ENCODE measurements around the gene RALGAPB. TPM values are rescaled to one million over a fixed set of nuclear protein-coding genes. Genes with fewer than 3 reads are reported as not detected.

RALGAPB gene
- total and polyA plus RNA-seq, 2 of the 13 experiments (the other 11 are each of a cell fraction or from before 2014, with no cell fraction given), result 17.6 to 30.6 TPM

DNA sequence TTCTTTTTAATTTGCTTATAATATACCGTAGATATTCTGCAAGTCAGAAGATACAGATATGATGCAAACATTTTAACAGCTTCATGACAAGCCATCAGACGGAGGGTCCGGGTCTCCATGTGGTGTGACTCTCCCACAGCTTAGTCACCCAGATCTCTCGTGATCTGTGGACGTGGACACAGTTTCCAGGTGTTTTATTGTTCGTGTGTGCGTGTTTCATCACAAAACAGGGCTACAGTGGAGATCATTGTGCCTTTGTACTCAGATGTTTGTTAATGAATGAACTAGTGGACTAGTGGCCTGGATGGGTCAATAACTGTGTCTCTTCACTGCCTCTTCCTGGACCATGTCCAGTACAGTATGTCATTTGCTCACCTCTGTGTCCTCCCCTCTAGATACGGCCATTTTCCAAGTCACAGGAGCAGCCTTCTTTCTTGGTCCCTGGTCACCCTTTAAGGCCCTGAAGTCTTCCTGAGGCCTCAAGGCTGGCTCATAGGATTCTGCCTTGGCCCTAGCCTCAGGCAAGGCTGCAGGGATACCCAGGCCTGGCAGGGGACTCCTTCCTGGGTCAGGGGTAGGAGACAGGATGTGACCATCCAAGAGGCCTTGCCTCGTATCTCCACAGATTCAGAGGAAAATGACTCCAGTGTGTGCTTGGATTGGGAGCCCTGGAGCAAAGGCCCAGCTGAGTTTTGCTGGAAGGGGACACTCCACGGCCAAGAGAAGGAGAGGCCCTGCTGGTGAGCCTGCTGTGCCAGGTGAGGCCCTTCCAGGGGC is 112.9 kb downstream of the RALGAPB start (continued):
- TF ChIP-seq, protein P1, sequence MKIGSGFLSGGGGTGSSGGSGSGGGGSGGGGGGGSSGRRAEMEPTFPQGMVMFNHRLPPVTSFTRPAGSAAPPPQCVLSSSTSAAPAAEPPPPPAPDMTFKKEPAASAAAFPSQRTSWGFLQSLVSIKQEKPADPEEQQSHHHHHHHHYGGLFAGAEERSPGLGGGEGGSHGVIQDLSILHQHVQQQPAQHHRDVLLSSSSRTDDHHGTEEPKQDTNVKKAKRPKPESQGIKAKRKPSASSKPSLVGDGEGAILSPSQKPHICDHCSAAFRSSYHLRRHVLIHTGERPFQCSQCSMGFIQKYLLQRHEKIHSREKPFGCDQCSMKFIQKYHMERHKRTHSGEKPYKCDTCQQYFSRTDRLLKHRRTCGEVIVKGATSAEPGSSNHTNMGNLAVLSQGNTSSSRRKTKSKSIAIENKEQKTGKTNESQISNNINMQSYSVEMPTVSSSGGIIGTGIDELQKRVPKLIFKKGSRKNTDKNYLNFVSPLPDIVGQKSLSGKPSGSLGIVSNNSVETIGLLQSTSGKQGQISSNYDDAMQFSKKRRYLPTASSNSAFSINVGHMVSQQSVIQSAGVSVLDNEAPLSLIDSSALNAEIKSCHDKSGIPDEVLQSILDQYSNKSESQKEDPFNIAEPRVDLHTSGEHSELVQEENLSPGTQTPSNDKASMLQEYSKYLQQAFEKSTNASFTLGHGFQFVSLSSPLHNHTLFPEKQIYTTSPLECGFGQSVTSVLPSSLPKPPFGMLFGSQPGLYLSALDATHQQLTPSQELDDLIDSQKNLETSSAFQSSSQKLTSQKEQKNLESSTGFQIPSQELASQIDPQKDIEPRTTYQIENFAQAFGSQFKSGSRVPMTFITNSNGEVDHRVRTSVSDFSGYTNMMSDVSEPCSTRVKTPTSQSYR (CRISPR knock-in tag; IDR thresholded peaks at IDR 0.05; ENCODE audit: borderline replicate concordance), result peak; percentile 66
- TF ChIP-seq ZNF768 (CRISPR knock-in tag; IDR thresholded peaks at IDR 0.05), result peak; percentile 65; the same call in 1 of the 2 replicates
- TF ChIP-seq, protein P2, sequence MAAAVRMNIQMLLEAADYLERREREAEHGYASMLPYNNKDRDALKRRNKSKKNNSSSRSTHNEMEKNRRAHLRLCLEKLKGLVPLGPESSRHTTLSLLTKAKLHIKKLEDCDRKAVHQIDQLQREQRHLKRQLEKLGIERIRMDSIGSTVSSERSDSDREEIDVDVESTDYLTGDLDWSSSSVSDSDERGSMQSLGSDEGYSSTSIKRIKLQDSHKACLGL (CRISPR knock-in tag; IDR thresholded peaks at IDR 0.05), result no peak
- TF ChIP-seq PAWR (CRISPR knock-in tag; IDR thresholded peaks at IDR 0.05; ENCODE audit: borderline replicate concordance), result no peak
- TF ChIP-seq ZFP82 (CRISPR knock-in tag; IDR thresholded peaks at IDR 0.05; ENCODE audit: borderline replicate concordance), result 0 out of 2 replicates have a peak, but pooled peaks have one; percentile 53
- 0 out of 2 replicates have a peak, but pooled peaks have one; percentile 44 for TF ChIP-seq MXD4 (CRISPR knock-in tag; IDR thresholded peaks at IDR 0.05)
- TF ChIP-seq ZNF570 (CRISPR knock-in tag; IDR thresholded peaks at IDR 0.05; ENCODE audit: borderline replicate concordance), result no peak
- TF ChIP-seq MED13 (CRISPR knock-in tag; IDR thresholded peaks at IDR 0.05), result no peak
- no peak for TF ChIP-seq AGO2 (optimal IDR thresholded peaks at IDR 0.05; ENCODE audit: low read depth, low read length)
- TF ChIP-seq, protein P3, sequence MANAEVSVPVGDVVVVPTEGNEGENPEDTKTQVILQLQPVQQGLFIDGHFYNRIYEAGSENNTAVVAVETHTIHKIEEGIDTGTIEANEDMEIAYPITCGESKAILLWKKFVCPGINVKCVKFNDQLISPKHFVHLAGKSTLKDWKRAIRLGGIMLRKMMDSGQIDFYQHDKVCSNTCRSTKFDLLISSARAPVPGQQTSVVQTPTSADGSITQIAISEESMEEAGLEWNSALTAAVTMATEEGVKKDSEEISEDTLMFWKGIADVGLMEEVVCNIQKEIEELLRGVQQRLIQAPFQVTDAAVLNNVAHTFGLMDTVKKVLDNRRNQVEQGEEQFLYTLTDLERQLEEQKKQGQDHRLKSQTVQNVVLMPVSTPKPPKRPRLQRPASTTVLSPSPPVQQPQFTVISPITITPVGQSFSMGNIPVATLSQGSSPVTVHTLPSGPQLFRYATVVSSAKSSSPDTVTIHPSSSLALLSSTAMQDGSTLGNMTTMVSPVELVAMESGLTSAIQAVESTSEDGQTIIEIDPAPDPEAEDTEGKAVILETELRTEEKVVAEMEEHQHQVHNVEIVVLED (CRISPR knock-in tag; IDR thresholded peaks at IDR 0.05; ENCODE audit: borderline replicate concordance), result peak; percentile 66; the same call in 1 of the 2 replicates
- TF ChIP-seq ZNF615 (CRISPR knock-in tag; IDR thresholded peaks at IDR 0.05; ENCODE audit: borderline replicate concordance), result no peak
- peak; percentile 71 for TF ChIP-seq PPARG (CRISPR knock-in tag; conservative IDR thresholded peaks at IDR 0.05)
- TF ChIP-seq SP1 (IDR thresholded peaks at IDR 0.05), result no peak
- TF ChIP-seq SP1 (CRISPR knock-in tag; IDR thresholded peaks at IDR 0.05), result 0 out of 2 replicates have a peak, but pooled peaks have one; percentile 17
- TF ChIP-seq NPAS2 (CRISPR knock-in tag; IDR thresholded peaks at IDR 0.05; ENCODE audit: borderline replicate concordance), result no peak
- TF ChIP-seq ZNF501 (CRISPR knock-in tag; IDR thresholded peaks at IDR 0.05), result peak; percentile 87
- TF ChIP-seq DNMT3B (CRISPR knock-in tag; conservative IDR thresholded peaks at IDR 0.05), result no peak
- TF ChIP-seq, protein P4, sequence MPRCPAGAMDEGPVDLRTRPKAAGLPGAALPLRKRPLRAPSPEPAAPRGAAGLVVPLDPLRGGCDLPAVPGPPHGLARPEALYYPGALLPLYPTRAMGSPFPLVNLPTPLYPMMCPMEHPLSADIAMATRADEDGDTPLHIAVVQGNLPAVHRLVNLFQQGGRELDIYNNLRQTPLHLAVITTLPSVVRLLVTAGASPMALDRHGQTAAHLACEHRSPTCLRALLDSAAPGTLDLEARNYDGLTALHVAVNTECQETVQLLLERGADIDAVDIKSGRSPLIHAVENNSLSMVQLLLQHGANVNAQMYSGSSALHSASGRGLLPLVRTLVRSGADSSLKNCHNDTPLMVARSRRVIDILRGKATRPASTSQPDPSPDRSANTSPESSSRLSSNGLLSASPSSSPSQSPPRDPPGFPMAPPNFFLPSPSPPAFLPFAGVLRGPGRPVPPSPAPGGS (CRISPR knock-in tag; IDR thresholded peaks at IDR 0.05), result peak; percentile 86
- TF ChIP-seq RXRA (CRISPR knock-in tag; IDR thresholded peaks at IDR 0.05), result peak; percentile 79
- no peak for TF ChIP-seq ZNF703 (CRISPR knock-in tag; IDR thresholded peaks at IDR 0.05; ENCODE audit: borderline replicate concordance)
- TF ChIP-seq, protein P5, sequence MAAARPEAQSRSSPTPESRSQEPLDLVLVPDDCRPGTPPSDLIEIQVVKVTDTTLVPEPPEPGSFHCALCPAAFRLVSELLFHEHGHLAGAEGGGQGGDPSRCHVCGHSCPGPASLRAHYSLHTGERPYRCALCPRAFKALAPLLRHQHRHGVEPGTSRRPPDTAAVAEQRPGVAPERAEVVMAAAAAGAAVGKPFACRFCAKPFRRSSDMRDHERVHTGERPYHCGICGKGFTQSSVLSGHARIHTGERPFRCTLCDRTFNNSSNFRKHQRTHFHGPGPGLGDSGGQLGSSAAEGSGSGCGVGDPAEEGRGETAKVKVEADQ (CRISPR knock-in tag; IDR thresholded peaks at IDR 0.05; ENCODE audit: borderline replicate concordance), result no peak
